ENCODE data around the gene PTPN1. TPM values are rescaled to one million over a fixed set of nuclear protein-coding genes. Genes with fewer than 3 reads are reported as not detected.

The PTPN1 gene
- total and polyA plus RNA-seq, 2 of the 4 experiments (the other 2 are of a cell fraction) = 31.7 to 37.4 TPM

GRCh38 chr20:50605136-50605535, 95.0 kb downstream of the PTPN1 start:
- Histone ChIP-seq H3K9me1 (ENCODE audit: insufficient read depth, low read length) (no peaks in the 10 kb centered on the region), H2BK20ac (ENCODE audit: low read depth, low read length) (no peak overlapping the region), H3K18ac (ENCODE audit: low read depth, low read length) (no peak overlapping the region), H3K4ac (ENCODE audit: low read depth, low read length) (no peak overlapping the region), H3K9me3 (ENCODE audit: control insufficient read depth, insufficient read depth, low read length) (no peaks in the 10 kb centered on the region), H3K9ac (ENCODE audit: low read depth, low read length) (no peak overlapping the region), H4K8ac (ENCODE audit: low read depth in 2 of 2, low read length in 2 of 2) (no peak overlapping the region), H3K4me2 (ENCODE audit: low read depth, low read length) (no peak overlapping the region), H3K4me1 (ENCODE audit: control insufficient read depth, insufficient read depth, low read length) (no peaks in the 10 kb centered on the region), H3K79me1 (ENCODE audit: low read depth in 1 of 2, low read length in 2 of 2) (no peaks in the 10 kb centered on the region), H2AFZ (replicated peaks; ENCODE audit: low read length, poor library complexity) (no peak overlapping the region), H3K36me3 (ENCODE audit: control insufficient read depth, insufficient read depth, low read length) (peaks cover 13% of the 10 kb centered on the region), H3K4me3 (ENCODE audit: insufficient read depth, low read depth, low read length) (no peak overlapping the region), H2BK5ac (ENCODE audit: low read depth, low read length, poor library complexity, severe bottlenecking) (no peak overlapping the region), H3K27me3 (ENCODE audit: control insufficient read depth, insufficient read depth, low read length) (no peaks in the 10 kb centered on the region), H3K14ac (replicated peaks; ENCODE audit: low read depth, low read length) (no peak overlapping the region), H2BK15ac (ENCODE audit: low read depth, low read length) (no peak overlapping the region), H2BK120ac (ENCODE audit: low read depth, low read length) (no peak overlapping the region), H2AK9ac (replicated peaks; ENCODE audit: low read depth, low read length, poor library complexity) (no peak overlapping the region), H3K56ac (ENCODE audit: extremely low read depth, insufficient read depth, low read length) (no peak overlapping the region), H3K23ac (ENCODE audit: low read depth, low read length) (no peak overlapping the region), H4K5ac (ENCODE audit: low read depth, low read length) (no peak overlapping the region), H3K27ac (ENCODE audit: insufficient read depth, low read length) (no peak overlapping the region), H4K20me1 (ENCODE audit: insufficient read depth, low read length) (no peaks in the 10 kb centered on the region), H2AK5ac (ENCODE audit: low read depth, low read length) (no peak overlapping the region), H4K91ac (ENCODE audit: insufficient read depth, low read depth, low read length) (no peak overlapping the region)
- intact Hi-C loops (cut with micrococcal nuclease) = no loop called here
- no TSS peak for BruUV-seq (replicated peaks)
- TF ChIP-seq MAFK (IDR thresholded peaks at IDR 0.05; ENCODE audit: low read depth, low read length) (no peak), RAD21 (IDR thresholded peaks at IDR 0.05; ENCODE audit: low read length) (no peak), POLR2A (IDR thresholded peaks at IDR 0.05; ENCODE audit: low read depth, low read length) (no peak), CTCF (conservative IDR thresholded peaks at IDR 0.05; ENCODE audit: low read depth, low read length) (no peak), CHD1 (IDR thresholded peaks at IDR 0.05; ENCODE audit: low read depth, low read length) (no peak)
- in situ Hi-C loops (cut with MboI; ENCODE audit: low sequenced_read_pairs) = no loop called here
- no CpG with 5 or more reads among the region's 5 CpGs for WGBS, 2 experiments (ENCODE audit: extremely low coverage in 2 of 2, insufficient read length in 1 of 2)
- no peak for DNase-seq
- dilution Hi-C loops (cut with HindIII; ENCODE audit: low sequenced_read_pairs, unreplicated experiment) = no loop called here
- ChIA-PET CTCF (no interaction called here), POLR2A (ENCODE audit: unreplicated experiment) (no interaction called here)
- no peak for ATAC-seq (ENCODE audit: low read depth)
